Measurements from ENCODE around the gene VSIG1.

VSIG1 gene

DNA sequence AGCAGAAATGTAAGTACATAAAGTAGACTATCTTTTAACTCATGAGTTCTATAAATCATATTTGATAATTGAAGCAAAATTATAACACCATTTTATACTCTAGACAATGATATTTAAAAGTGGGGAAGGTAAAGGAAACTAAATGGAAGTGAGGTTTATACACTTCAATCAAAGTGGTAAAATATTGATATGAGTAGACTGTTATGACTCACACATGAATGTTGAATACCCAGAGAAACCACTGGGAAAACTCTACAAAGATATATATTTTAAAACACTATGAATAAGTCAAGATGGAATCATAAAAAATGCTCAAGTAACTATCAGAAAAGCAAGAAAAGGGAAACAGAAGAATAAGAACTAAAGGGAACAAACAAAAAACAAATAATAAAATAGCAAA is 8.4 kb downstream of the VSIG1 start:
- Histone ChIP-seq H3K4me2 (no peak overlapping the region), H4K20me1 (no peaks in the 10 kb centered on the region; a peak in 2 of 22 replicates), H3K4me3 (no peak overlapping the region), H3K9ac (no peak overlapping the region), H3K36me3 (no peaks in the 10 kb centered on the region), H3K9me3 (replicated peaks in 1 of 11) (no peaks in the 10 kb centered on the region), H3K27ac (no peak overlapping the region), H3K27me3 (peaks cover 79 to 100% (median 94%) of the 10 kb centered on the region in 11 experiments), H3K4me1 (no peaks in the 10 kb centered on the region)
- no peak for TF ChIP-seq Cebpa-rat (IDR thresholded peaks at IDR 0.05)

DNA sequence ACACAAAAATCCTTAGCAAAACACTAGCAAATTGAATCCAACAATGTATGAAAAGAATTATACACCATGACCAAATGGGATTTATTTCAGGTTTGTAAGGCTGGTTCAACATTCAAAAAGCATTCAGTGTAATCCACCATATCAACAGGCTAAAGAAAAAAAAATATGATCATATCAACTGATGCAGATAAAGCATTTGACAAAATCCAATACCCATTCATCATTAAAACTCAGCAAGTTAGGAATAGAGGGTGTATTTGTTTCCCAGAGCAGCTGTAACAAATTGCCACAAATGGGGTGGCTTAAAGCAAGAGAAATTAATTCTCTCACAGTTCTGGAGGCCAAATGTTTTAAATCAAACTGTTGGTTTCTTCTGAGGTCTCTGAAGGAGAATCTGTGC is 10.7 kb downstream of the VSIG1 start:
- TF ChIP-seq Cebpa-rat (IDR thresholded peaks at IDR 0.05) = no peak
- H3K27me3 ChIP-seq = peaks cover 86 to 100% (median 97%) of the 10 kb centered on the region in 11 experiments
- H4K20me1 ChIP-seq = peaks cover 0 to 4% (median 0%) of the 10 kb centered on the region in 11 experiments; a peak in 4 of 22 replicates
- H3K9ac ChIP-seq = no peak overlapping the region
- H3K9me3 ChIP-seq (replicated peaks in 1 of 11) = no peaks in the 10 kb centered on the region
- no peak overlapping the region for H3K27ac ChIP-seq
- H3K4me3 ChIP-seq = no peak overlapping the region
- no peak overlapping the region for H3K4me2 ChIP-seq
- no peaks in the 10 kb centered on the region for H3K36me3 ChIP-seq
- no peaks in the 10 kb centered on the region for H3K4me1 ChIP-seq

DNA sequence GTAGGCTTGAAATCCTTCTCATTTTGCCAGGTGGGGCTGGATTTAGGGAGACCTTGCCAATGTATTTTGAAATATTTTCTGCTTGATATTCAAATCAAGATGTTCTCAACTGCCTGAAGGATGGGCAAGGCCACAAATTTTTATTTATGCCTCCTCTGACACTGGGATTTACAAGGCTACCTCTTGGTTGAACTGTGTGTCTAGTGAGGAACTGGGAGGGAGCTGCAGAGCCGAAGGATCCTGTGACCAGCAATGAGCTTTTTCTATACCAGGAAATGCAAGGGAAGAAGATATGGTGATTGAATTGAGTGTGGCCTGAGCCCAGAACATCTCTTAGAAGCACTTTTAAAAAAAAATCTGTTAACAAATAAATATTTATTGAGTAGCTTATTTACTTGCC is 14.9 kb downstream of the VSIG1 start:
- Histone ChIP-seq H3K36me3 (no peaks in the 10 kb centered on the region), H3K4me2 (no peak overlapping the region), H3K4me3 (no peak overlapping the region), H3K27ac (no peak overlapping the region), H3K27me3 (peaks cover 92 to 100% (median 100%) of the 10 kb centered on the region in 11 experiments), H3K4me1 (no peaks in the 10 kb centered on the region), H4K20me1 (peaks cover 0 to 4% (median 0%) of the 10 kb centered on the region in 11 experiments; a peak in 4 of 22 replicates), H3K9ac (no peak overlapping the region), H3K9me3 (replicated peaks in 1 of 11) (no peaks in the 10 kb centered on the region)
- TF ChIP-seq Cebpa-rat (IDR thresholded peaks at IDR 0.05) = no peak

DNA sequence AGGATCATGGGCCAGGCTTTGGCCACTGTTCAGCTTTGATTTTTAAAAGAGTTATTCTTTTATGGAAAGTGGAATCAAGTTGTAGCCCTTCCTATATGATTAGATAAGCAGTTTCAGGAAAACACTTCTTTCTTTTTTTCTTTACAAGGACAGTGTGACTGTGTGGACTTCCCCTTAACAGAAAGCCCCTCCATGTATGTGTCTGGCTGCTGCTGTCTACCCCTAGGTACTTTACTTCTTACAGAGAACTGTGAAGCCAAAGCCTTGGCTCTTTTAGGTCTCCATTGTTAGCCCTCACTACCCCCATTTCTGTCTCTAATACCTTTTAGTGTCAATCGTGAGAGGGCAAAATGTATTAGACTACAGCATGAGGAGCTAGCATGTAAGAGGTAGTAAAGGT is 19.1 kb downstream of the VSIG1 start:
- Histone ChIP-seq H3K36me3 (no peaks in the 10 kb centered on the region), H4K20me1 (peaks cover 0 to 2% (median 0%) of the 10 kb centered on the region in 11 experiments; a peak in 5 of 22 replicates), H3K4me2 (no peak overlapping the region), H3K4me1 (no peaks in the 10 kb centered on the region), H3K9me3 (replicated peaks in 1 of 11) (no peaks in the 10 kb centered on the region), H3K9ac (no peak overlapping the region), H3K27ac (no peak overlapping the region), H3K4me3 (no peak overlapping the region), H3K27me3 (peaks cover 92 to 100% (median 100%) of the 10 kb centered on the region in 11 experiments)
- TF ChIP-seq Cebpa-rat (IDR thresholded peaks at IDR 0.05) = no peak

DNA sequence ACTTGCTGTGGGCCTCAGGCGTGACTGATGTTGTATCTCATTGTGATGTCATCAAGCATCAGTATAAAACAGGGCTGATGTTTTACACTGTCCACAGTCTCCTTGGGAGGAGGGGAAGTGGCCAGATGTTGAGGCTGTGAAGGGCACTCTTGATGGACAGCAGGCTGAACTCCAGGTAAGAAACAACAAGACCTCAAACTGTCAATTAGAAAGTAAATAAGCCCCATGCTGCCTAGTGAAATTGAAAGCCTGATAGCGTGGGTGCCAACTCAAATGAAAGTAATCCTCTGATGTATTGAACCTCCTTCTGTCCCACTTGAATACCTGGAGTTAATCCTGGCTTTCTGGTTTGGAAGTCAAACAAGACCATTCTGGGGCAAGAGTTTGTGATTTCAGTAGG is 19.7 kb downstream of the VSIG1 start:
- Histone ChIP-seq H3K9me3 (replicated peaks in 1 of 11) (no peaks in the 10 kb centered on the region), H4K20me1 (no peaks in the 10 kb centered on the region; a peak in 4 of 22 replicates), H3K36me3 (no peaks in the 10 kb centered on the region), H3K4me1 (no peaks in the 10 kb centered on the region), H3K4me2 (no peak overlapping the region), H3K27ac (no peak overlapping the region), H3K27me3 (peaks cover 94 to 100% (median 100%) of the 10 kb centered on the region in 11 experiments), H3K9ac (no peak overlapping the region), H3K4me3 (no peak overlapping the region)
- TF ChIP-seq Cebpa-rat (IDR thresholded peaks at IDR 0.05) = no peak

DNA sequence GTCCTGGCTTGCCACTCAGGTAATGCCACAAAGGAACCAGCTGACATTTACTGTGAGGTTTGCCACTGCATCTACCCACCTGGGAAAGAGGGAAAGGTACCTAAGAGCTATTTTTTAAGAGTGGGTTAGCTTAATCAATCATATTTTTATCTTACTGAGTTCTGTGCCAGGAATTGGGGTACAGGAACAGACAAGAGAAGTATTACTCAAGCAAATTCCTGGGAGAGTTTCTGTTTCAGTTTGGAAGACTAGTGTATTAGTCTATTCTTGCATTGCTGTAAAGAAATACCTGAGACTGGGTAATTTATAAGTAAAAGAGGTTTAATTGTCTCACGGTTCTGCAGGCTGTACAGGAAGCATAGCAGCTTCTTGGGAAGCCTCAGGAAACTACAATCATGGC is 23.3 kb downstream of the VSIG1 start:
- Histone ChIP-seq H3K4me3 (no peak overlapping the region), H4K20me1 (no peaks in the 10 kb centered on the region; a peak in 2 of 22 replicates), H3K27me3 (peaks cover 93 to 100% (median 99%) of the 10 kb centered on the region in 11 experiments), H3K4me2 (no peak overlapping the region), H3K9me3 (replicated peaks in 1 of 11) (no peaks in the 10 kb centered on the region), H3K4me1 (no peaks in the 10 kb centered on the region), H3K27ac (no peak overlapping the region), H3K36me3 (no peaks in the 10 kb centered on the region), H3K9ac (no peak overlapping the region)
- no peak for TF ChIP-seq Cebpa-rat (IDR thresholded peaks at IDR 0.05)

DNA sequence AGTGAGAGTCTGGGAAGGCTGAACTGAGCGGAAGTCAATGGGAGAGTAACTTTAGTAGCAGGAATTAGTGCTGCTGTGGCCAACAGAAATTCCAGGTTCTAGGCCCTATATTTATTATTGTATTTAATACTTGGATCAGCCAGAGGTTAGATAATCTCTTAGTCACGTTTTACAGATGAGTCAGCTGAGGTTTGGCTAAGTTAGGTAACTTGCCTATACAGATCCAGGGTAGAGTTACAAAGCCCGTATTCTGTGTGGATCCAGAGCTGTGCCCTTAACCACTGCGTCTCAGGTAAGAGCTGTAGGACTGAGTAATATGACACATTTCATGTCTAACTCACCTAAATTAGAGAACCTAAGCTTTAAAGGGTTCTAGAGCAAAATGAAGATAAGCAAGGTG is 26.0 kb downstream of the VSIG1 start:
- no peak overlapping the region for H3K4me2 ChIP-seq
- H3K36me3 ChIP-seq = no peaks in the 10 kb centered on the region
- peaks cover 98 to 100% (median 100%) of the 10 kb centered on the region in 11 experiments for H3K27me3 ChIP-seq

DNA sequence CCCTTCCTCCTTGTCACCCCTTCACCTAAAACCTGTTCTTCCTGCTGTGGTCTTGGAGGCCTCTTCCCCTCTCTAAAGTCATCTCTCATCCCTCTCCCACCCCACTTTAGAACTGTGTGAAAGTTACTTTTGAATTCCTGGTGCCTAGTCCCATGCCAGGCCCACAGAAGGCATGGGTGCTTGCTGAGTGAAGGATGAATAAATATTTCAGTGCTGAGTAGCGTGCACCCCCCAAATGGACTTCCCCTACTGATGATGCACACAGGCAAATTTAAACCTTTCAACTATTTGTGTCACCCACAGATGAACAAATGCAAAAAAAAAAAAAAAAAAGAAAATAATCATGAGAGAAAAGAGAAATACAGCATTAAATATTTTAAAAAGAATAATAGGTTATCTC is 26.7 kb downstream of the VSIG1 start:
- peaks cover 0 to 3% (median 0%) of the 10 kb centered on the region in 11 experiments; a peak in 2 of 22 replicates for H4K20me1 ChIP-seq
- H3K36me3 ChIP-seq = no peaks in the 10 kb centered on the region
- TF ChIP-seq Cebpa-rat (IDR thresholded peaks at IDR 0.05) = no peak
- H3K4me2 ChIP-seq = no peak overlapping the region
- no peak overlapping the region for H3K9ac ChIP-seq
- H3K4me3 ChIP-seq = no peak overlapping the region
- no peaks in the 10 kb centered on the region for H3K9me3 ChIP-seq (replicated peaks in 1 of 11)
- H3K27ac ChIP-seq = no peak overlapping the region
- H3K4me1 ChIP-seq = no peaks in the 10 kb centered on the region
- peaks cover 98 to 100% (median 100%) of the 10 kb centered on the region in 11 experiments for H3K27me3 ChIP-seq

More for the DNA sequence above, 26.0 kb downstream of the VSIG1 start:
- H3K4me1 ChIP-seq = no peaks in the 10 kb centered on the region
- H3K27ac ChIP-seq = no peak overlapping the region
- peaks cover 0 to 3% (median 0%) of the 10 kb centered on the region in 11 experiments; a peak in 2 of 22 replicates for H4K20me1 ChIP-seq
- no peak overlapping the region for H3K9ac ChIP-seq
- H3K9me3 ChIP-seq (replicated peaks in 1 of 11) = no peaks in the 10 kb centered on the region
- TF ChIP-seq Cebpa-rat (IDR thresholded peaks at IDR 0.05) = no peak
- H3K4me3 ChIP-seq = no peak overlapping the region

DNA sequence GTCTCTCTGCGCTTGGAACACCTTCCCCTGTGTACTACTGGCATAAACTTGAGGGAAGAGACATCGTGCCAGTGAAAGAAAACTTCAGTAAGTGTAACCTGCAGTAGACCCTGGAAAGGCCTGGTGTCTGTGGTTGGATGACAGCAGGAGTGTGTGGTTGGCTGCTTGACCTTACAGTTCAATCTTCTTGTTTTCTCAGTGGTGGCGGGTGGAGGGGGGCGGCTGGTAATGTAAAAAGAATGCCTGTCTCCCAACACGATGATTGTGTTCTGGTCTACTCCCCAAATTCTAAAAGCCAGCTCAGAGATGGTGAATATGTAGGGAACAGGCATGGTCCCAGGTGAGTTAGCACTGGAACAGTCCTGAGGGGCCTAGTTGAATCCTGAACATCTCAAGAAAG is 27.9 kb downstream of the VSIG1 start:
- Histone ChIP-seq H3K4me3 (no peak overlapping the region), H3K9ac (no peak overlapping the region), H3K27me3 (peaks cover 98 to 100% (median 100%) of the 10 kb centered on the region in 11 experiments), H3K36me3 (no peaks in the 10 kb centered on the region), H3K27ac (no peak overlapping the region), H3K4me2 (no peak overlapping the region), H4K20me1 (peaks cover 0 to 3% (median 0%) of the 10 kb centered on the region in 11 experiments; a peak in 2 of 22 replicates), H3K9me3 (replicated peaks in 1 of 11) (no peaks in the 10 kb centered on the region), H3K4me1 (no peaks in the 10 kb centered on the region)
- no peak for TF ChIP-seq Cebpa-rat (IDR thresholded peaks at IDR 0.05)

DNA sequence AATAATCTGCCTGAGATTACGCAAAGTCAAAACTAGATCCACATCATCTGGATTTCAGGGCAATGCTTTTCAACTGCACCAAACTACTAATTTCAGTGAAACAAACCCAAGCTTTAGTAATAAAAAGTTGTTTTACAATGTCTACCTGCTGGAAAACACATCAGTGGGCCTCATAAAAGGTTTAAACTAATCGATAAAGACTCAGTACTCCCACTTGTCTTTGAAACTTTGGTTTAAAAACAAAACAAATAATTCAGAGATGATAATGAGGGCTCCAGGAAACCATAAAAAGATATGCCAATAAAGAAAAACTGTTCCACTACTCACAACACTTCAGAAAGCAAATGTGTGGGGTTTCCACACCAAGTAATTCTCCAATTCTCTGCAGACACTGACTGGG is 36.2 kb downstream of the VSIG1 start:
- no peak overlapping the region for H3K4me2 ChIP-seq
- H3K36me3 ChIP-seq = peaks cover 0 to 19% (median 7%) of the 10 kb centered on the region in 11 experiments; a peak in 8 of 22 replicates
- no peaks in the 10 kb centered on the region for H3K4me1 ChIP-seq
- no peaks in the 10 kb centered on the region for H4K20me1 ChIP-seq
- H3K27me3 ChIP-seq = peaks cover 93 to 100% (median 99%) of the 10 kb centered on the region in 11 experiments
- H3K27ac ChIP-seq = no peak overlapping the region
- H3K4me3 ChIP-seq = no peak overlapping the region
- no peaks in the 10 kb centered on the region for H3K9me3 ChIP-seq (replicated peaks in 1 of 11)
- no peak for TF ChIP-seq Cebpa-rat (IDR thresholded peaks at IDR 0.05)
- no peak overlapping the region for H3K9ac ChIP-seq

Measured in BLaER1 treated with 17β-estradiol and CSF1 and Interleukin-3, amounts not matched to agents 10 nM and 100 nM (cell line).